ENCODE data around the gene COL5A2.

- TF ChIP-seq CTCF (conservative IDR thresholded peaks at IDR 0.05; ENCODE audit: low read length) = no peak
- no peak for TF ChIP-seq EZH2phosphoT487 (IDR thresholded peaks at IDR 0.05; ENCODE audit: borderline replicate concordance)
Observed at GRCh38 chr2:189131991-189132390, 47.6 kb downstream of the COL5A2 start.
